HG02840 (cell line): Measurements from ENCODE around the gene SARS1.

Experiments
- ATAC-seq: cut with Tn5 transposase; IDR thresholded peaks from one replicate; pipeline ENCODE4 v1.9.1; 2021; ENCODE audit warnings: mild to moderate bottlenecking, moderate library complexity, moderate number of reproducible peaks; ENCODE audit not compliant: unreplicated experiment, low FRiP score

Gene SARS1

DNA sequence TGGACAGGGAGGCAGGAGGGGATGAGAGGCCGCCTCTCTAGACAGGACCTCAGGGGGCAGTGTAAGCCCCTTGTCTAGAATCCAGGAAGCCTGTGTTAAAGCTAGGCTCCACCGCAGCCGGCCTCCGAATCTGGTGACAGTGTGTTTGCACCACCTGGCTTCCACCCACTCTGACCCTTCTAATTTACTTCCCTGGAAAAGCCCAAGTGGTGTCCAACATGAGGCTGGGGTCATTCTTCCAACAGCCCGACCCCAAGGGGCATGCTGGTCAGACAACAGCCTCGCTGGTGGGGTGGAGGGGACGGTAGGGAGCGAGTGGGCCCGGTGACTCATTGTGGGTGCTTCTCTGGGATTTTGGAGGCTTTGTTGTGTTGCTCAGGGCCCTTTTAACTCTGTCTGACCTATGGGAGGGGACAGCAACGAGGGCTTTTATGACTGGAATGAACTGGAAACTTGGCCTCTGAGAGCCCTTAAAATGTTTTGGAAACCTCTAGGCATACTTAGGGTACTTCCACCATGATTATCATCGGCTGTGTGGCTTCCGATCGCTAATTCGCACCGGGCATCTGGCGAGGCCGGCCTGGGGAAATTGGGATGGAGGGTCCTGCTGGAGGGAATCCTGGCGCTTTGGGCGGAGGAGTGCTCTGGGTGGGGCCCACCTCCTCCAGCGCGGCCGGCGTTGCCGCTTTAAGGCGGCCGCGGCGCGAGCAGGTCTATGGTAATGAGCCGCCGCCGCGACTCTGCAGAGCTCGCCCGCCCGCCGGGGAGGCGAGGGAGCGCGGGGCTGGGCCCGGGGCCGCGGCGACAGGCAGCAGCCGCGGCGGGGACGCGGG is 35.3 kb downstream of the SARS1 start, which contains the start of gene CELSR2:
CELSR2 (plus strand) TSS at position 743 of the 833 bp plus-strand sequence. CDS start 541 bp downstream, outside the sequence.
- peak; percentile 75 for ATAC-seq

GRCh38 chr1:109249654-109250401 is 36.1 kb downstream of the SARS1 start:
- peak; percentile 29 for ATAC-seq

- no peak for ATAC-seq
Observed at GRCh38 chr1:109250454-109251276, 36.9 kb downstream of the SARS1 start.

GRCh38 chr1:109251277-109252166 is 37.8 kb downstream of the SARS1 start:
- no peak for ATAC-seq

GRCh38 chr1:109252167-109252892 is 38.6 kb downstream of the SARS1 start:
- no peak for ATAC-seq

- no peak for ATAC-seq
Observed at GRCh38 chr1:109252893-109253802, 39.4 kb downstream of the SARS1 start.

- no peak for ATAC-seq
Observed at GRCh38 chr1:109253803-109254620, 40.3 kb downstream of the SARS1 start.

DNA sequence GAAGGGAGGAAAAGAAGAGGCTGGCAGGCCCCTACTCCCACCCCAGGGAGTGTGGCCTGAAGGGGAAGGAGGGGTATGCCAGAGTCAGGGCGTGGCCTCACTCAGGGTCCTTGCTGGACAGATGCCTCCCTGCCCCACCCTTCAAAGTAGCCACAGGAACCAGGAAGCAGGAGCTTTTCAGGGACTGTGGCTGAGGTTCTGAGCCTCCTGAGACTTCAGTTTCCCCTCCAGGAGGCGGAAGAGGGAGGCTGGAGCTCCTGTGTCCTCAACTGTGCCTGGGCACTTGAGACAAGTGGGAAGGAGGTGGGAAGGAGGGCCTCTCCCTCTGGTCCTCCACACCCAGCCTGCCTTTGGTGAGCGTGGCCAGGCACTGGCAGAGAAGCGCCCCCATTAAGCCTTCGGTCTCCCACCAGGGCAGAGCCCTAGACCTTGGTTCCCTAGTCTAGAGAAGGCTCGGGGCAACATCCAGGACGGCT is 40.9 kb downstream of the SARS1 start:
- ATAC-seq = no peak

DNA sequence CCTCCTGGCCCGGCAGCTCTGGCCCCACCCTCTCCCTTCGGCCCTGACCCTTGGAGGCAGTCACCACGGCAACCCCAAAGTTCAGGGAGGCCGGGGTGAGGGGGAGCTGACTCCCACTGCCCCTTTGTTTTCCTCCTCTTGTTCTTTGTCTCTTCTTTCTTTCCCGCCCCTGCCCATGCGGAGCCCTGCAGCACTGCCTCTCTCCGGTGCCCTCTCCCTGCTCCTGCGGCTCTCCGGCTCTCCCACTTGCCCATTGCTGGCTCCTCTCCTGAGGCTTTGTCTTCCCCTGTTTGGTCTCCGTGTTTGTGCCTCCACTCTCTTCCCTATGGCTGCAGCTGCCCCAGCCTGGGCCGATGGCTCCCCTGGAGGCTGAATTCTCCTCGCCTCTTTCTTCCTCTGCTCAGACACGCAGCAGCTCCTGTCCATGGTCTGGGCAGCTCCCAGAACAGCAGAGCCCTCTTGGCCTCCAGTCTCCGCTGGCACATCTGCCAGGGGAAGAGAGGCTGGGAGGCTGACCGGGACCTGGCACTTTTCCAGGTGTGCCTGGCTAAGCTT is 41.5 kb downstream of the SARS1 start:
- ATAC-seq = no peak

DNA sequence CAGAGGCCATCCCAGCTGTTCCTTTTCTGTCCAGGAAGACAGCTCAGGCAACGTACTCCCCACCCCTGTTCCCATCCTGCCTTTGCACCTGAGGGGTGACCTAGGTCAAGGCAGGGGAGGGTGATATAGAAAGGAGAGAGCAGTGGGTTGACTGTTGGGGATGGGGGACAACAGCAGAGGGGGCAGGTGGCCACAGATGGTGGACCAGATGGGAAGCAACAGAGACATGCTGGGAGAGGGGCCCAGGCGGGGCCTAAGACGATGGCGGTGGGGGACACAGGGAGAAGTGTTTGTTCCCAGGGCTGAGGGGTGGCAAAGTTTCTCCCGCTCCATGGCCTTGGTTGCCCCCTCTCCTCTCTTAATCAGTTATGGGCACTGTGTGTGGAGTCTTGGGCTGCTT is 42.0 kb downstream of the SARS1 start:
- ATAC-seq = no peak

GRCh38 chr1:109256085-109256484 is 42.4 kb downstream of the SARS1 start:
- no peak for ATAC-seq

GRCh38 chr1:109256971-109257681 is 43.4 kb downstream of the SARS1 start:
- no peak for ATAC-seq

GRCh38 chr1:109257682-109258421 is 44.1 kb downstream of the SARS1 start:
- ATAC-seq = no peak

- ATAC-seq = no peak
Observed at GRCh38 chr1:109258481-109259466, 45.1 kb downstream of the SARS1 start.
